Stimulated activated CD4-positive, alpha-beta T cell treated with anti-CD3 and anti-CD28 coated beads, Interleukin-4, amount 100 ng/mL, for 1 hour (primary cell): ENCODE results near the gene PRR19.

ENCODE experiments used
- DNase-seq: peaks from one replicate; pipeline ENCODE4 v3.0.0-alpha.2; 2020

Gene PRR19

GRCh38 chr19:42353341-42354015, 51.5 kb downstream of the PRR19 start:
- DNase-seq: no peak

GRCh38 chr19:42355896-42356295, 54.0 kb downstream of the PRR19 start:
- DNase-seq: no peak

- DNase-seq: no peak
These were observed 54.8 kb downstream of the PRR19 start for GRCh38 chr19:42356686-42357085.

- no peak for DNase-seq
These were observed 55.4 kb downstream of the PRR19 start for GRCh38 chr19:42357290-42357689.
